HG02798 (cell line): Measurements from ENCODE around the gene FAM163B.

Source experiments
- ATAC-seq: cut with Tn5 transposase; IDR thresholded peaks from one replicate; pipeline ENCODE4 v1.9.1; 2021; ENCODE audit warnings: mild to moderate bottlenecking; ENCODE audit not compliant: unreplicated experiment, poor library complexity

FAM163B gene

GRCh38 chr9:133603135-133603927 is 5.9 kb downstream of the FAM163B start:
- ATAC-seq, result no peak

- no peak for ATAC-seq
These were observed 6.9 kb downstream of the FAM163B start for GRCh38 chr9:133602277-133602676.

- no peak for ATAC-seq
These were observed 7.4 kb downstream of the FAM163B start for GRCh38 chr9:133601746-133602145.

GRCh38 chr9:133600739-133601138 is 8.4 kb downstream of the FAM163B start:
- no peak for ATAC-seq

- no peak for ATAC-seq
These were observed 9.6 kb downstream of the FAM163B start for GRCh38 chr9:133599470-133600173.

- no peak for ATAC-seq
These were observed 10.2 kb downstream of the FAM163B start for GRCh38 chr9:133598978-133599377.

- ATAC-seq, result no peak
These were observed 11.8 kb downstream of the FAM163B start for GRCh38 chr9:133597316-133597957.

- ATAC-seq, result no peak
These were observed 13.3 kb downstream of the FAM163B start for GRCh38 chr9:133595910-133596309.

GRCh38 chr9:133594310-133594709 is 14.9 kb downstream of the FAM163B start:
- no peak for ATAC-seq

GRCh38 chr9:133593587-133594253 is 15.5 kb downstream of the FAM163B start:
- no peak for ATAC-seq

- ATAC-seq, result no peak
These were observed 16.3 kb downstream of the FAM163B start for GRCh38 chr9:133592731-133593409.

GRCh38 chr9:133591985-133592384 is 17.2 kb downstream of the FAM163B start:
- ATAC-seq, result no peak

GRCh38 chr9:133591116-133591910 is 17.9 kb downstream of the FAM163B start:
- ATAC-seq, result no peak

GRCh38 chr9:133590231-133590855 is 18.8 kb downstream of the FAM163B start:
- no peak for ATAC-seq

- no peak for ATAC-seq
These were observed 19.5 kb downstream of the FAM163B start for GRCh38 chr9:133589454-133590227.

GRCh38 chr9:133587466-133587865 is 21.7 kb downstream of the FAM163B start:
- ATAC-seq, result no peak

GRCh38 chr9:133587051-133587450 is 22.1 kb downstream of the FAM163B start:
- ATAC-seq, result no peak
